Activated CD8-positive, alpha-beta memory T cell treated with anti-CD3 and anti-CD28 coated beads, Interleukin-2, amount 50 U/mL, for 24 hours (primary cell): ENCODE results near the gene FRMD6.

Source experiments
- DNase-seq: peaks from one replicate; pipeline ENCODE4 v3.0.0-alpha.2; 2020; ENCODE audit errors: extremely low read depth

Gene FRMD6

DNA sequence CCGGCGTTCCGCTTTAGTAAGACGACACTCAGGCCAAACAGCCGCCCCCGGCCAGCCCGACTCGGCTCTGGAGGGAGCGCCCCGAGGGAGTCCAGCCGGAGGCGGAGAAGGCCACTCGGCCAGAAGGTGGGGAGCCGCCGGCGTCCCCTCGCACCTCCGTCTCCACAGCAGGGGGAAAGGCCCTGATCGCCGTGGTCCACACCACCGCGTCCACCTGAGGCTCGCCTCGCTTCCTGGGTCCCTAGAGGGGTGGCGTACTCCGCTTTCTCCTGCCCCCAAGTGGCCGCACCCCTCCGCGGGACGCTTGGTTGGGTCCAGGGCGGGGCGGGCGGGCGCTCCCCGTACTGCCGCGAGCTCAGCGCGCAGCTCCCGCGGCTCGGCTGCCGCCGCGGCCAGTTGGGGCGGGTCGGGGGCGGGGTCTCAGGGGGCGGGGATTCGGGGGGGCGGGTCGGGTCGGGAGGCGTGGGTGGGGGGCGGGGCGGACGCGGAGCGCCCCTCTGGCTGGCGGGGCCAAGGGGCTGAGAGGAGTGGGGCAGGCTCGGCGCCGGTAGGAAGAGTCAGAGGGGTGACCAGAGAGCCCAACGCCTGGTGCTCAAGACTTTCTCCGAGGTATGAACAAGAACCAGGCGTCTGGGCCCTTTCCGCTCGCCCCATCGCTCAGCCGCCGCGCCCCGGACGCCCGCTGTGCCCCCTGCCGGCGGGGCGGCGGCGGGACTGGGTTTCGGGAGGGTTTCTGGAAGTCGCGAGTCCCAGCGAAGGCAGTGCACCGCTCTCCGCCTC, at the start of gene FRMD6:
TSS of gene FRMD6 (plus strand) at position 523 of the 780 bp plus-strand sequence. CDS start 37,927 bp downstream, outside the sequence.
- DNase-seq = peak; percentile 27

DNA sequence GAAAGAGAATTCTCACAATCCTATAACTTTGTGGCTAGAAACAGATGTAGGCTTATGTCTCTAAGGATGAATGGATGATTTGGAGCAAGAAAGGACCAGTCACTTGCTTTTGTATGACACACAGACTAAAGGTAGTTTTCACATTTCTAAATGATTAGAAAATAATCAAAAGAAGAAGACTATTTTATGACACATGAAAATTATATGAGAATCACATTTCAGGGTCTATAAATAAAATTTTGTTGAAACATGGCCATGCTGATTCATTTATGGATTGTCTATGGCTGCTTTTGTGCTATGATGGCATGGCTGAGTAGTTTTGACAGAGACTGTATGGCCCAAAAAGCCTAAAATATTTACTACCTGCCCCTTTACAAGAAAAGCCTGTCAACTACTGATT, 49.4 kb upstream of the FRMD6 start:
- DNase-seq = no peak

DNA sequence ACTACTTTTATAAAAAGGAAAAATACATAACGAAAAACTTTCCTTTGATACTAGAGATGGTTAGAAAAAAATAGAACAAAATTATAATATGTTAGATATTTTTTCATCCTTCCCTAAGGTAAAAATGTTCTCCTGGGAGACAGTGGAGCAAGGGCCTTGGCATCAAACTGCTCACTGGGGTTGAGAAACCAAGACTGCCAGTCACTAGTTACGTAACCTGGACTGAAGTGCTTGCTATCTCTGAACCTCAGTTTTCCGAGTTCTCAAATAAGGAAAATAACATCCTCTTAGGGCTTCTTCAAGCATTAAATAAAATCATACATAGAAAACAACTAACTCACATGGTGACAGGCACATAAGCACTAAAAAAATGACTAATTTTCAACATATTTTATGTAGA, 48.2 kb upstream of the FRMD6 start:
- no peak for DNase-seq

DNA sequence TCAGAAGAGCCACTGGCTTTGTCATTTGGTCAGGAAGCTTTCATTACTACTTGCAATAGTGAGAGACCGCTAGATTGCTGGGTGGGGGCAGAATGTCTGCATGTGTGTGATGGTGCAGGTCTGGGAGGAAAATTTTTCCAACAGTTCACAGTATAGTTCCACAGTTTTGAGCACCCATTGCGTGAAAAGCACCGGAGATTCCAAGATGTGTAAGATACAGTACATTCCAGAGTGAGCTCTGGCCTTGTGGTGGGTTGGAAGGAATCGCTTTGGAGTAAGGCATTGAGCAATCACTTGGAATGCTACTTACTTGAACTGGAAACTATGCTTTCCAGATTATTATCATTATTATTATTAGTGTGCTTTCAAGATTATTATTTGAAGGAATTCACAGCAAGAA, 47.6 kb upstream of the FRMD6 start:
- DNase-seq = no peak

DNA sequence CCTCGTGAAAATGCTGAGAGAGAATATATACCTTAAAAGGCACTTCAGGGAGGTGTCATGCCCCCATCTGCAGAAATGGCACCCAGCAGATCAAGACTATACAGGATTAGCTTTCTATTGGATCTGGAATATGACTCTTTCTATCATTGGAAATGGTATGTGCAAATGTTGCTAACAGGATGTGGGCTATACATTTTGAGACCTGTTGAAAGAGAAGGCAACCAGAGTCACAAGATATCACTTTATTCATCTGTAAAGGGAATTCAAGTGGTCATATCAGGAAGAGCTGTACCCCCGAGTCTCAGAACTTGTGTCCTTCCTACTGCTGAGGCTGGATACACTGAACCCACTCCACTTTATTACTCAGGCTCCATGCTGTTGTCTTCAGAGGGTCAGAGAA, 46.1 kb upstream of the FRMD6 start:
- DNase-seq = no peak

DNA sequence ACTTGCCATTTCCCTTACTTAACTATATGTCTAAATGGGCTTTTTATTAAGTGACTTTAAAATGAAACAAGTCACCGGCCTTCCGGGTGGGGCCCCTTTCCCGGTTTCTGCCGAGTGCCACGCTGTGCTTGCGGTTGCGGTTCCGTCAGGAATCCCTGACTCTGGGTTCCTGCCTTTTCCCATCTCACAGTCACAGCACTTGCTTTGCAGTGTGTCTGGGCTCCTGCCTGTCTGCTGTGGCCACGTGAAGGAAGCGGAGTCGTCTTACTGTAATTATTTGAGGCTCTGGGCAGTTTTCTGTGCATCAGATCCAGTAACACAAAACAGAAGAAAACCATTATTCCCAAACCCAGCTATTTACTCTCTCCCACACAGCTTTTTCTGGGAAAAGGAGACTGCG, 44.0 kb upstream of the FRMD6 start:
- DNase-seq = no peak

DNA sequence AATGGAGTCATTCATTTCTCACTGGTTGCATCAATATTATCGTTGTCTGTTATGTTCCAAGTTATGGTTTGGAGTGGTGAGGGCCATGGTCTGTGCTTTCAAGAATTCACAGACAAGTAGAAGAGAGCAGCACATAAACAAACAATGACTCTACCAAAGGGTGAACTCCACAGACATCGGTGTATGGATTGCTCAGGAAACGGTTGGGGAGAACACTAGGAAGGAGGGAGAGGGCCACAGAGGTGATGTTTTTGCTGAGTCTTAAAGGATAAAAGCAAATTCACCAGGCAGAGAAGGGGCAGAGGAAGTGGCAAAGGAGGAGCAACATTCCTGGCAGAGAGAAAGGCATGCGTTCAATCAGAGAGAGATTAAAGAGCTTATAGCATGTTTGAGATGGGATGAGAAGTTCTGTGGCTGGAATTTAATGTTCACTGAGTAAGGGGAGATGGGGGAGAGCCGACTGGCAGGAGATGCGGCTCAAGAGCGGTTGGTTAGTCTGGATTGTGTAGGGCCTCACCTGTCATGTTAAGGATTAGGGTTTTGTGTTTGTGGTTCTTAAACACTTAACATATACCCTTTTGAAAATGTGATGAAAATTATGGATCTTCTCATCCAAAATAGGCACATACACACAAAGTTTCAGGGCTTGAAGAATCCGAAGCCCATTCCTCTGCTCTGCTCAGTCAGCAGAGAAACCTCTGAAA, 42.3 kb upstream of the FRMD6 start:
- DNase-seq = no peak

DNA sequence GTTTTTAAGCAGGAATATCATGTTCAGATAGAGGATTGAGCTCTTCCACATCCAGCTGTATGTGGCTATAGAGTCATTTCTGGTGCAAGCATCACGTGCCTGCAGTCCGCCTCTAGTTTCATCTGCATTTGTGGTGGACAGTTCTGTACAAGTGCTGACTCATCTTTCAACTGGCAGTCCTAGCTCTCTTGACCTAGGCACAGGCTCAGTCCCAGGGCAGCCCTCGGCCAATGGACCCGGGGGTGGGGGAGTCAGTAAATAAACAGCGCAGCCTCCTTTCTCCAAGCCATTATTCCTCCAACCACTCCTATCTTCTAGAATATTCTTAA, 41.8 kb upstream of the FRMD6 start:
- DNase-seq = no peak

DNA sequence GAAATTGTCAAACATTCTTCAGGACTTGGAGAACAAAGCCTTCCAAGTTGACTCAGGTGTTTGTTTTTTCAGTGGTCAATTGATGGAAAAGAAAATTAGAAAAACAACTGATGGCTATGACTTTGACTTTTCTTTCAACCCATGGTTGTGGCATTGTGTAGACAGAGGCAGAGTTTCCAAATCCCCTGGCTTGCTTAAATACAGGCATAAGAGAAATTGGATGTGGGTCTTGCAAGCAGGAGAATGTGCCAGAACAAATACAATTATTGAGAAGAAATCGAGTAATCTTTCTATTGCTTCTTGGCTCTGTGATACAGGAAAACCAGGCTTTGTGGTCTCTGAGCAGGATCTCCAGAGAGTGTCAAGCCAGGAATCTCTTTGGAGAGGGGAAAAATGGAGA, 40.9 kb upstream of the FRMD6 start:
- DNase-seq = no peak

DNA sequence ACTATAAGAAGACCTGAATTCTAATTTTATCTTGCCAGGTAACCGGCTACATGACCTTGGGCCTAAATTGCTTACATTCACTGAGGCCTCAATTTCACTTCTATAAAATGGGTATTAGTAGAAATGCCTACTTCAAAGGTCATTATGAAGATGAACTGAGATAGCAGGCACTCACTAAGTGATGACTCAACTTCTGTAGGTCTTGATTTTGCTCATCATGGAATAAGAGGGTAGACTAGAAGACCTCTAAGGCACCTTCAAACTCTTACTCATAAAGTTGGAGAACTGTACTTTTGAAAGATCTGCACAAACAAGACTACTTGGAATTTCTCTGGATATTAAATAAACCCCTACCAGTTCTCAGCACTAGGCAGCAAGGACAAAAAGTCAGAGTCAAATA, 39.3 kb upstream of the FRMD6 start:
- no peak for DNase-seq

DNA sequence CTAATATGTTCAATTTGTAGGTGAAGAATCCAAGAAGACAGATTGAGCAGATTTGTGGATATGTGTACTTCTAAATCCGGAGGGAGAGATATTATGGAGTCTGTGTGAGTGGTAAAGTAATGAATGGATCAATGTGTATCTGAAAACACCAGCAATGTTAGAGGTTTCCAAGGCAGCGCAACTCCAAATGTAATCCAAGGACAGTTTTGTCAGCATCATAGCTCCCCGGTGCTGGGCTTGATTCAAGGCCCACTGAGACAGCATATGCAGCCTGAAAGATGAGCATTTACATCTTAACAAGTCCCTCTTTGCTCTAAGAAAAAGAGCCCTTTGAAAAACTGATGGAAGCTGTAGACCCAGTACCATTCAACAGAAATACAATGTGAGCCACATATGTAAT, 38.3 kb upstream of the FRMD6 start:
- DNase-seq = no peak

DNA sequence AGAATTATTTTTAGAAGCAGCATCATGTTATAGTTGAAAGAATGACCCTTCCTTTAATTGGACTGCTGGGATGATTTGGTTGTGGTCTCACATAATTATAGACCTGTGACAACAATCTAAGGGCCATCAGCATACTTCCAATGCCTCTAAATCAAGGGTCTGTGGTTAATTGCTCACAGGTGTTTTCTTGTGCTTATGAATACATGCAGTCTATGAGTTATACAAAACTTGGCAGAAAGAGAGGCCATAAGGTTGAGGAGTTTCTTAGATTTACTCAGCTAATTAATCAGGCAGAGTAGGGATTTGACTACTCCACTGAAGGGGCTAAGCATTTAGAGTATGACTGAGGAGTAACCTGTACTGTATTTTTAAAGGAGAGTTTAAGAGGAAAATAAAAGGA, 37.0 kb upstream of the FRMD6 start:
- DNase-seq = no peak

DNA sequence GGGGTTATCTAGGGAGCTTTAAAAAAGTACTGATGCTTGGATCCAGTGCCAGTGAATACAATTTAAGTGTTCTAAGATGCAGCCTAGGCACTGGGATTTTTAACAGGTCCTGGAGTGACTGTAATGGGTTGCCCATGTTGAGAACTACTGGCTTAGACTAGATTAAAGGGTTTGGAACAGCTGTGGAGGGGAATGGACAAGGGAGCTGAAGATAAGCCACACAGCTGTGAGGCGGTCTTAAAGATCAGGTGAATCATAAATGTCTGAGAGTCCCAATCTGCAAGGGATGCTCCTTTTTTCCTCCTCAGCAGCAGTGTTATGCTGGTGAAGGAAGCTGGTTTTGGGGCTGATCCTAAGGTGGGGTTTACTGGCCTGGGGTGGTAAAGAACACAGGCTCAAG, 35.5 kb upstream of the FRMD6 start:
- DNase-seq = no peak

DNA sequence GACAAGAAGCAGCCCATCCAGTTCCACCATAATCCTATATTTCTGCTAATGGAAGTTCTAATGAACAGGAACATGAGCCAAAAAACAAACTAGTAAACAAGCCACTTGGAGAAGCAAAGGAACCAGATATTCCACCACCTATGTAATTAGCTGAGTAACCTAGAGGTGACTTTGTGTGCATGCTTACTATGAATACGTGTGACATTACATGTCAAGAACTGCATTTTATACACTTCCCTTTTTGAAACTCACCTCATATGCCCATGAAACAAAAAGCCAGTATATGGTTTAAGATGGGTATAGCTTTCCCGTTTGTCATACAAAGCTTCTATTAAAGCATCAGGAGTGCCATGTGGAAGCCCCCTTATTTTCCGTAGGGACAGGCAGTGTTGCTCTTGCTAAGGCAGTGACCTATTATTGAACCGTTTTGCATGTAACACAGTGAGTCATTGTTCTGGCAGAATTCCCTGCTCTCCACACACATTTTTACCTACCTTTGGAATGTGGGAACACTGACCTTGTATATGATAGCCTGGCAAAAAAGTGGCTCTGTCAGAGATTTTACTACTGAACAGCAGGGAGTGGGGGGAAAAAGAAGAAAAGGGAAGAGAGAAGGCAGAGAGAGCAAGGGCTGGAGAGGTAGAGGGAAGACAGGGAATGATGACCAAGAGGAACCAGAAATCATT, 34.8 kb upstream of the FRMD6 start:
- DNase-seq = no peak

DNA sequence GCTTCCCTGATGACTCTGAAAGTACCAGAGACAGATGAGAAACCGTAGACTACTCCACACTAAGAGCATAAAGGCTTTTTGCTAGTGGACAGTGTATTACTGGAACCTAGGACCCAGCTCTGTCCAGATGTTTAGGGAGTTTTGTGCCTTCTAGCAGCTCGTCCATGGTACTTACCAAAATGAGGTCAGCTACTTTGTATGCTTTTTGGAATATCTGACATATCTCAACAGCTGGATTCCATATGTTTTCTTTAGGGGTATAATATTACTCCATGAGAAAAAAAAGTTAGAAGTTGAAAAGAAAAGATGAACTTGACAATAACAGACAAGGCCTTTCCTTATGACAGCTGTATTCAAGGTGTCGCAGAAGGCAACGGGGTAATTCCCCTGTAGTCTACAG, 32.1 kb upstream of the FRMD6 start:
- no peak for DNase-seq

DNA sequence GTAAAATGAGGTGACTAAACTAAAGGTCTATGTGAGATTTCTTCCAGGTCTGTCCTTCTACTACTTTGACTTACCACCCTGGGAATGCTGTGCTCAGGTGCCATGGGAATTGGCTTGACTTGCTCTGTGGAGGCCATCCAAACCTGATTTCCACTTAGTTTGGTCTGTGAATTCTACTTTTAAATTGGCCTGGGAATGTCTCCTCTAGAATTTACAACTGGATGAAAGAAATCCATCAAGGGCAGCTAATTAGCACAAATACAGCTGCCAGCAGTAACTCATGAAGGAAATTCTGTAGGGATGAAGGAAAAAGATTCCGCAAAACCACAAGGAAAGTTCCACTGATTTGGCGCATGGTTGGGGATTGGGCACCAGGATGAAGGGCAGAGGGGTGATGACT, 31.7 kb upstream of the FRMD6 start:
- no peak for DNase-seq

DNA sequence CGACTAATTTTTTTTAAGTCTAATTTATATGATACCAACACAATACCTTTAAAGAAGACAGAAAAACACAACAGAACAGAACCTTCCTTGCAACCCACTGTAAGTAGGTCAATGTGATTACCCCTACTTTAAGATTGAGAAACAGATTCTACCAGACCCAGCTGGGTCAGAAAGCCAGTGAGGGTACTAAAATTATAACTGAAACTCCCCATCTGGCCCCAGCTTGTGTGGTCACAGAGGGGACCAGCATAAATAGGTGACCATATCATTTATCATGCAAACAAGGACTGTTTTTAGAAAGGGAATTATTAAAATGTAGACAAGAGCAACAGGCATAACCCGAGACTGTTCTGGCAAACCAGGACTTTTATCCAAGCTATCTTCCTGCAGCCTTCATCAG, 30.1 kb upstream of the FRMD6 start:
- no peak for DNase-seq

DNA sequence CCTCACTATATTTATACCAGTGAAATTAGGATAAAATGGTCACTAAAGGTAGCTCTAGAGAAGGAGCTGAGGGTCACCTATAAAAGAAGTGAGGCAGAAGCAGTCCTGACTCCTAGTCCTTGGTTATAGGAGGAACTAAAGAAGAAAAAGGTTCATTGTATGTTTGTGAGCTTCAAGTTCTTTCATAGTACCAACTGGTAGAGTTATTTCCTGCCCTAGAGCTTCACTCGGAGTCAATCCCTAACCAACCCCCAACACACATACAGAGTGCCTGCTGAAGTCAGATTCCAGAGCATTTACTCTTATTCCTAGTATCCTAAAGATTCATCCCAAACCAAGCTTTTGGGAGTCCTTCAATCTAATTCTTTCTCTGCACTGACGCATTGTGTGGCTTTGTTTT, 29.3 kb upstream of the FRMD6 start:
- no peak for DNase-seq

DNA sequence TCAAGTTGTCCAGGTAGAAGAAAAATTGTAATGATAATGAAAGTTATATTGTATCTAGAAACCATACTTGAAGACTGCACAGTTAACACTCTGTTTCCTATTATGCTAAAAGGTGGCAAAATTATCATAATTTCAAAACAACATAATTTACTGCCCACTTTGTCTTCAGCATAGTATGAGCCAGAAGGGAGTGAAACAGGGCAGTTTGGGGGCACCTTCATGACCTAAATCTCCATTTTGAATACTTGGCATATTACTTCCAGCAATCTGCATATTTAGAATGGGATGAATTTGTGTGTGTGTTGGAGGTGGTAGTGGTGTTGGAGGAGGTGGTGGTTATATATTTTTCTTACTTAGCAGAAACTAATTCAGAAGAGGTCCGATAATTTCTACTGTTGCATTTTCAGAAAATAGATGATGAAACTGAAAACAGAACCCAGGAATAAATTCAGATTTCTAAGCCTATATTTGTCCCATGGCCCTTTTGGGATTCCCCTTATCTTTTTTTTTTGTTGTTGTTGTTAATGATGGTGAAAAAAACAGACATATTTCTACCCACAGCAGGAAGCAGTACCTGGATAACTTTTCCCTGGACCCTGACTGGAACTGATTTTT, 26.6 kb upstream of the FRMD6 start:
- DNase-seq = no peak

DNA sequence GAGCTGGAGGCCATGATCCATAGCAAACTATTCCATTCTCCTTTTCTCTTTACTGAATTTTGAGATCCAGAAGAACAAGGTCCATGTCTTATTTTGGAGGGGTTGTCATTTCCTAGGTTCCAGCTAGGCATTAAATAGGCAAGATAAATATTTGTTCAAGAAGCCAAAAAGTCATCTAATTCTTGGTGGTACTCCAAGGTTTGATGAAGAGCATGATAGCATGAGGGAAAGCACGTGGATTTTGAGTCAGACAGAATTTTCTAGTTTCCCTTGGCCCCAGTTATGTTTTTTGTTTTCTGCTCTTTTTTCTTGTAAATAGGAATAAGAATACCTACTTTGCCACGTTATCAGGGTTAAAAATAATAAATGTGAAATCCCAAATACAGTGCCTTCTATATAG, 25.5 kb upstream of the FRMD6 start:
- DNase-seq = no peak

DNA sequence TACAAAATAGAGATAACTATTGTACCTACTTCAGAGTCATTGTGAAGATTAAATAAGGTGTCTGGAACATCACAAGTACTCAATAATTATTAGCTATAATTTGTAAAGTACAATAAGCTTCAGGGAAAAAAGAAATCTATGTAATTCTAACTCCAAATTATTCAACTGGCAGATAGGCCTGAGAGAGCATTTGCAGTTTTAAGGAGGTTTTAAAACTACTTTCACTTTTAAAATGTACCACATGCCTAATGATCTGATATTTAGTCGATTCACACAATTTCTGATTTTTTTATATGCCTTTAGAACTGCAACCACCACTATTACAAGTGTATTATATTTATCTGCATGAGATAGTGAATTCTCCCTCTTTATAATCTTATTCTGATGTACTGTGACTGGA, 24.9 kb upstream of the FRMD6 start:
- DNase-seq = no peak

DNA sequence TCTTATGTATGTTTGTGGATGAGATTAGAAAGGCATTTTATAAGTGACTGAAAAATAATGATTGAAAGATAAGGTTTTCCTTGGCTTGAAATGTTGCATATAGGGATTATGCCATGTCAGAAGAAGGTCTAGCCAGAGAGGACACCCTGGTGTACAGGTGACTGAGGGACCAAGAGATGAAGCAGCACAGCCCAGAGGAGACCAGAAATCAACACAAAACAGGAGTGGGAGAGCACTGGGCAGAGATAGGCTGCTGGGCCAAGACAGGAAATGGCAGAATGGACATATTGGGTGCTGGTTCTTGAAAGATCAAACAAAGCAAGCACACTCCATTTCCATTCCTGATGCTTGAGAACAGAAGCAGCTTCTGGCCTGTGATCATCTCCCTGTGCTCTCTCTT, 24.4 kb upstream of the FRMD6 start:
- no peak for DNase-seq

DNA sequence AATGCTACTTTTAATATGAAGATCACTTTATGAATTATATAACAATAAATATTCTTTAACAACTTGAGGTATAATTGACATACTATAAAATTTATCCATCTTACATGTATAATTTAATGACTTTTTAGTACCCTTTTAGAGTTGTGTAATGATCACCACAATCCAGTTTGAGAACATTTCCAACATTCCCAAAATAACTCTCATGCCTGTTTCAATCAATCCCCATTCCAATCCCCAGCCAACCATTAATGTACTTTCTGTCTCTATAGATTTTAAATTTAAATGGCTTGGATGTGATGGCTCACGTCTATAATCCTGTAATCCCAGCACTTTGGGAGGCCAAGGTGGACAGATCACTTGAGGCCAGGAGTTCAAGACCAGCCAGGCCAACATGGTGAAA, 23.5 kb upstream of the FRMD6 start:
- no peak for DNase-seq
